ENCODE data around the gene FOXN3. TPM values are rescaled to one million over a fixed set of nuclear protein-coding genes. Genes with fewer than 3 reads are reported as not detected.

Gene FOXN3
- total RNA-seq, 6 experiments from 2014 or later: 41.5 to 74.2 (median 55.8) TPM

DNA sequence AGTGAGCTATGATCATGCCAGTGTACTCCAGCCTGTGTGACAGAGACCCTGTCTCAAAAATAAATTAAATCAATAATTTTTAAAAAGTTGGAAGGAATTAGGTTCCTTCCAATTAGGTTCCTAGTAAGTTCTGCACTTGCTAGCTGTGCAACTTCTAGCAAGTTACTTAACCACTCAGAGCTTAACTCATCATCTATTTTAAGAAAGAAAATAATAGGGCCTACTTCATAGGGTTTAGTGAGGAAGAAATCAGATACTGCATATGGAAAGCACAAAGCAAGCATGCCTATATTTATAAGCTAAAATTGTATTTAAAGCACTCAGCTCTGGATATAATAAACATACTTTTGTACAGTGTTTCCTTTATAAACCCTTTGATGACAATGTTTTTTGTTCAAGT is 10.7 kb downstream of the FOXN3 start:
- Histone ChIP-seq H3K9me3 (no peaks in the 10 kb centered on the region), H3K27ac (no peak overlapping the region), H3K4me3 (no peak overlapping the region), H3K27me3 (no peaks in the 10 kb centered on the region), H3K36me3 (peaks cover 0 to 11% (median under 1%) of the 10 kb centered on the region in 4 donors), H3K4me1 (peaks cover 0 to 13% (median 1%) of the 10 kb centered on the region in 4 donors)
- TF ChIP-seq POLR2A (IDR thresholded peaks at IDR 0.05): no peak
- TF ChIP-seq, protein P1, sequence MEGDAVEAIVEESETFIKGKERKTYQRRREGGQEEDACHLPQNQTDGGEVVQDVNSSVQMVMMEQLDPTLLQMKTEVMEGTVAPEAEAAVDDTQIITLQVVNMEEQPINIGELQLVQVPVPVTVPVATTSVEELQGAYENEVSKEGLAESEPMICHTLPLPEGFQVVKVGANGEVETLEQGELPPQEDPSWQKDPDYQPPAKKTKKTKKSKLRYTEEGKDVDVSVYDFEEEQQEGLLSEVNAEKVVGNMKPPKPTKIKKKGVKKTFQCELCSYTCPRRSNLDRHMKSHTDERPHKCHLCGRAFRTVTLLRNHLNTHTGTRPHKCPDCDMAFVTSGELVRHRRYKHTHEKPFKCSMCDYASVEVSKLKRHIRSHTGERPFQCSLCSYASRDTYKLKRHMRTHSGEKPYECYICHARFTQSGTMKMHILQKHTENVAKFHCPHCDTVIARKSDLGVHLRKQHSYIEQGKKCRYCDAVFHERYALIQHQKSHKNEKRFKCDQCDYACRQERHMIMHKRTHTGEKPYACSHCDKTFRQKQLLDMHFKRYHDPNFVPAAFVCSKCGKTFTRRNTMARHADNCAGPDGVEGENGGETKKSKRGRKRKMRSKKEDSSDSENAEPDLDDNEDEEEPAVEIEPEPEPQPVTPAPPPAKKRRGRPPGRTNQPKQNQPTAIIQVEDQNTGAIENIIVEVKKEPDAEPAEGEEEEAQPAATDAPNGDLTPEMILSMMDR (IDR thresholded peaks at IDR 0.05): no peak
- DNase-seq (no peak), ATAC-seq (no peak)
- intact Hi-C loops (cut with DNase I): no loop called here

DNA sequence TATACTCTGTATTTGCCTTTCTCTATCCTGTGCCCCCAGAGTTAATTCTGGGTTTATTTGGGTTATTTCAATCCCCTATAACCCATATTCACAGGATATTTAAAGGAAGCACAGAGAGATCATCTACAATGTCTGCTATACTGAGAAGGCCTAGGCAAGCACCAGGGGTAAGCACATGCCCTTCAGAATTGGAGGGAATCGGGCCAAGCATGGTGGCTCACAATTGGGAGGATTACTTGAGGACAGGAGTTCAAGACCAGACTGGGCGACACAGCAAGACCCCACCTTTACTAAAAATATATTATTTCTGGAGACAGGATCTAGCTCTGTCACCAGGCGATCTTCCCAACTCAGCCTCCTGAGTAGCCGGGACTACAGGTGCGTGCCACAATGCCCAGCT is 11.3 kb downstream of the FOXN3 start:
- intact Hi-C loops (cut with DNase I): no loop called here
- Histone ChIP-seq H3K27me3 (no peaks in the 10 kb centered on the region), H3K4me3 (no peak overlapping the region), H3K36me3 (peaks cover 0 to 4% (median 0%) of the 10 kb centered on the region in 4 donors), H3K27ac (no peak overlapping the region), H3K9me3 (no peaks in the 10 kb centered on the region), H3K4me1 (peaks cover 0 to 13% (median 1%) of the 10 kb centered on the region in 4 donors)
- WGBS (ENCODE audit: insufficient coverage, low coverage, low lambda C conversion rate, missing lambda C conversion rate): 85% methylated on average over 4 of the region's 5 CpGs
- ATAC-seq (no peak), DNase-seq (no peak)
- TF ChIP-seq POLR2A (IDR thresholded peaks at IDR 0.05): no peak
- TF ChIP-seq, protein P1 (IDR thresholded peaks at IDR 0.05): no peak

DNA sequence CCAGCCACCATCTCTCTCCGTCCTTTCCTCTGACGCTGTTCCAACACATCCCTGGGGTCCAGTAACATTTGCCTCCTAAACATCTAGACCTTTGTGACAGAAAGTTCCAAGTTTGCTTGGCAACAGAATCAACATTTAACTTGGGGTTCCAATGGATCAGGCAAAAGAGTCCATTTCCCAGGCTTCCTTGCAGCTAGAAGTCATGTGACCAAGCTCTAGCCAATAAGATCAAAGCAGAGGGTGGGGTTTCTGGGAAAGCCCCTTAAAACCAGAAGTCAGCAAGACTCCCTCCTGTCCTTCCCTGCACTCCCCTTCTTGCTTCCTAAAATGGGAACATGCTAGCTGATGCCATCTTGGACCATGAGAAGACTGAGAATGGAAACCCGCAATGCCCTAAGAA is 14.7 kb downstream of the FOXN3 start:
- peaks cover 0 to 2% (median 0%) of the 10 kb centered on the region in 4 donors for H3K36me3 ChIP-seq
- intact Hi-C loops (cut with DNase I): no loop called here
- no peaks in the 10 kb centered on the region for H3K27me3 ChIP-seq
- DNase-seq (no peak), ATAC-seq (no peak)
- no peaks in the 10 kb centered on the region for H3K9me3 ChIP-seq
- no peak overlapping the region for H3K4me3 ChIP-seq
- WGBS (ENCODE audit: insufficient coverage, low coverage, low lambda C conversion rate, missing lambda C conversion rate): 85% methylated on average over 2 of the region's 3 CpGs
- TF ChIP-seq, protein P1 (IDR thresholded peaks at IDR 0.05): no peak
- no peak for TF ChIP-seq POLR2A (IDR thresholded peaks at IDR 0.05)
- H3K4me1 ChIP-seq: peaks cover 0 to 3% (median 0%) of the 10 kb centered on the region in 4 donors
- no peak overlapping the region for H3K27ac ChIP-seq

DNA sequence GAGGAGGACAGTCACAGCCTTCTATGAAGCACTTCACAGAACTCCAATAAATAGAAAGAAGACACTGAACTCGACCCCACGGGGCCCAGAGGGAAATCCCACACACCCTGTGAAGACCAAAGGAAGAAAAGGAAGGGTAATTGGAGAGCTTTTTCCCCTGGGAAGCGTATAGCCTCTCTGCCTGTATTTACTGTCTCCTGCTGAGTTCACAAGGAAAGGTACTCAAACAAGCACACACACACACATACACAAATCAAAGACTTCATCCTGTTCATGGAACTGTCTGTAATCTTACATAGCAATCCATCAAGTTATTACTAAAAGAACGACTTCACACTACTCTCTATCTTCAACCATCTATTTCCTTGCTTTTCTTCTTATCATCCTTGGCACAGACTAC is 15.3 kb downstream of the FOXN3 start:
- ATAC-seq (no peak), DNase-seq (no peak)
- 59% methylated on average over 4 of the region's 4 CpGs for WGBS (ENCODE audit: insufficient coverage, low coverage, low lambda C conversion rate, missing lambda C conversion rate)
- Histone ChIP-seq H3K27me3 (no peaks in the 10 kb centered on the region), H3K4me1 (no peaks in the 10 kb centered on the region), H3K27ac (no peak overlapping the region), H3K36me3 (peaks cover 0 to 2% (median 0%) of the 10 kb centered on the region in 4 donors), H3K4me3 (no peak overlapping the region), H3K9me3 (no peaks in the 10 kb centered on the region)
- intact Hi-C loops (cut with DNase I): no loop called here
- TF ChIP-seq POLR2A (IDR thresholded peaks at IDR 0.05): no peak
- TF ChIP-seq, protein P1 (IDR thresholded peaks at IDR 0.05): no peak

DNA sequence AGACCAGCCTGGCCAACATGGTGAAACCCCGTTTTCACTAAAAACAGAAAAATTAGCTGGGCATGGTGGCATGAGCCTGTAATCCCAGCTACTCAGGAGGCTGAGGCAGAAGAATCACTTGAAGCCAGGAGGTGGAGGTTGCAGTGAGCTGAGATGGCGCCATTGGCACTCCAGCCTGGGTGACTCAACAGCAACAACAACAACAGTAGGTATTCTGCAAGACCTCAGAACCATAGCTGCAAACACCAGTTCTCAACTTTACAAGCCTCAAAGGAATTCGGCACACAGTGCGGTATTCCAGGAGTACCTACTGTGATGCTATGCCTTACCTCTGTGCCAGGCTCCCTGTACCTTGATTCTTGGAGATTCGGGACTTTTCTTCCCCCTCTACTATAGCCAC is 15.8 kb downstream of the FOXN3 start:
- no peak overlapping the region for H3K27ac ChIP-seq
- H3K36me3 ChIP-seq: peaks cover 0 to 2% (median 0%) of the 10 kb centered on the region in 4 donors
- no peak for ATAC-seq
- H3K27me3 ChIP-seq: no peaks in the 10 kb centered on the region
- H3K4me1 ChIP-seq: no peaks in the 10 kb centered on the region
- TF ChIP-seq, protein P1 (IDR thresholded peaks at IDR 0.05): no peak
- no peak for TF ChIP-seq POLR2A (IDR thresholded peaks at IDR 0.05)
- no peak for DNase-seq
- intact Hi-C loops (cut with DNase I): no loop called here
- no peaks in the 10 kb centered on the region for H3K9me3 ChIP-seq
- no peak overlapping the region for H3K4me3 ChIP-seq
- 93% methylated on average over 3 of the region's 5 CpGs for WGBS (ENCODE audit: insufficient coverage, low coverage, low lambda C conversion rate, missing lambda C conversion rate)
